Caco-2 (cell line): ENCODE results near the gene RPL28. TPM values are rescaled to one million over a fixed set of nuclear protein-coding genes. Genes with fewer than 3 reads are reported as not detected.

Experiments used
- BruUV-seq: library from RNA; stranded (reverse); fragments of 400-500 nt; replicated peaks from 2 replicates; lab custom pipeline; 2021; lab: Mats Ljungman, UMichigan
- CTCF ChIA-PET: fragments of 300-600 bp; sonication (Branson Sonifier 250); formaldehyde crosslinking; loops from one replicate; lab custom pipeline; 2022; ENCODE audit warnings: antibody characterized with exemption; lab: Charles Lee
- POLR2A ChIA-PET: fragments of 300-600 bp; sonication (Branson Sonifier 250); formaldehyde crosslinking; loops from one replicate; lab custom pipeline; 2022; ENCODE audit warnings: antibody characterized with exemption; lab: Charles Lee
- DNase-seq, 2 experiments: peaks; one replicate each; pipeline versions ENCODE4 v3.0.0 to v3.0.0-alpha.2; 2020 to 2022
- H3K27me3 ChIP-seq: replicated peaks from 2 replicates; pipeline ENCODE4 v1.6.0; 2011; ENCODE audit warnings: low read length; ENCODE audit not compliant: control insufficient read depth, insufficient read depth
- H3K36me3 ChIP-seq: 2 replicates; pipeline ENCODE4 v1.5.1; 2011; ENCODE audit warnings: low read length; ENCODE audit not compliant: control insufficient read depth, insufficient read depth
- H3K4me1 ChIP-seq: fragments of 250-450 bp; sonication (Bioruptor Pico); 2 replicates; pipeline ENCODE4 v1.5.1; 2020; ENCODE audit warnings: mild to moderate bottlenecking
- H3K4me3 ChIP-seq: 2 replicates; pipeline ENCODE4 v1.5.1; 2011; ENCODE audit warnings: low read depth, mild to moderate bottlenecking, control low read depth, low read length
- H3K9me3 ChIP-seq: fragments of 250-450 bp; sonication (Bioruptor Pico); 2 replicates; pipeline ENCODE4 v1.5.1; 2020; ENCODE audit warnings: mild to moderate bottlenecking, moderate library complexity
- H3K27ac Mint-ChIP-seq: one replicate; pipeline ENCODE4 v1.8.0; 2022; ENCODE audit warnings: mixed read lengths; ENCODE audit not compliant: unreplicated experiment
- H3K27me3 Mint-ChIP-seq: one replicate; pipeline ENCODE4 v1.8.0; 2022; ENCODE audit warnings: mixed read lengths; ENCODE audit not compliant: insufficient read depth, unreplicated experiment
- H3K36me3 Mint-ChIP-seq: one replicate; pipeline ENCODE4 v1.8.0; 2022; ENCODE audit warnings: mild to moderate bottlenecking, mixed read lengths; ENCODE audit not compliant: insufficient read depth, unreplicated experiment
- H3K4me1 Mint-ChIP-seq: one replicate; pipeline ENCODE4 v1.8.0; 2022; ENCODE audit warnings: low read depth, mixed read lengths; ENCODE audit not compliant: unreplicated experiment
- H3K4me3 Mint-ChIP-seq: one replicate; pipeline ENCODE4 v1.8.0; 2022; ENCODE audit warnings: mild to moderate bottlenecking, moderate library complexity, mixed read lengths; ENCODE audit not compliant: unreplicated experiment
- H3K9me3 Mint-ChIP-seq: one replicate; pipeline ENCODE4 v1.8.0; 2022; ENCODE audit warnings: mixed read lengths; ENCODE audit not compliant: unreplicated experiment
- CTCF ChIP-seq, 2 experiments: fragments of 200-600 bp in 1 of 2; IDR thresholded peaks; 1 replicate in 1 of 2; 2 replicates in 1 of 2; pipeline versions ENCODE4 v1.5.1 to v1.8.0; 2011 to 2022; ENCODE audit warnings: antibody characterized with exemption in 1 of 2, control low read depth in 1 of 2, inconsistent platforms in 1 of 2, low read depth in 1 of 2, low read length in 1 of 2, mild to moderate bottlenecking in 1 of 2, moderate library complexity in 1 of 2; ENCODE audit not compliant: insufficient read depth in 1 of 2, severe bottlenecking in 1 of 2, unreplicated experiment in 1 of 2
- intact Hi-C: fragments of 100-400 bp; cut with micrococcal nuclease; formaldehyde crosslinking; loops from one replicate; pipeline ENCODE4 v1.10.0; 2022; ENCODE audit not compliant: unreplicated experiment
- total RNA-seq: library from RNA; stranded (reverse); gene quantifications from 2 replicates; pipeline ENCODE4 v1.2.3, GENCODE V29; 2022

Gene RPL28
- total RNA-seq, 1 experiment from 2014 or later = 2,048 TPM

DNA sequence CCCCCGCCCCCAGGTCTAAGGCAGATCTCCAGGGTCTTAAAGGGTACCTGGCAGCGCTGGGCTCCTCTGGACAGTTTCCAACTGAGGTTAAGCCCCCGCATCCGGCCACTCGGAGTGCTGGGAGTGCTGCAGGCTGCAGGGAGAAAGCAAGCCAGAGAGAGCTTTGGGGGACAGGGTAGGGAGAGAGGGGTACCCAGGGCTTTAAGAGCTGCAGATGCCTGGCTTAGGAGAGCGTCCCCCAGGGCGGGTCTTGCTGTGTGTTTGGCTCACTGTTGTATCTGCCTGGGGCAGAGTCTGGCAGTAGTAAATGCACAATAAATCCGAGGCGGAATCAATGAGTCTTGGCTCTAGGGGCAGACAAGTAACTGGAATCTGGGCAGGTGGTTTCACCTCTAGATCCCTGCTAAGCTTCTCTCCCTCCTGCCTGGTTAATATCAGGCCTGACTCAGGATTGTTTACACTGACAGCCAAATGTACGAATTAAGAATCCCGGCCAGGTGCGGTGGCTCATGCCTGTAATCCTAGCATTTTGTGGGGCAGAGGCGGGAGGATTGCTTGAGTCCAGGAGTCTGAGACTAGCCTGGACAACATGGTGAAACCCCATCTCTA is 30.4 kb upstream of the RPL28 start:
- Mint-ChIP-seq H3K27me3 (peaks cover 15% of the 10 kb centered on the region), H3K36me3 (peaks cover 13% of the 10 kb centered on the region), H3K9me3 (no peaks in the 10 kb centered on the region), H3K4me3 (no peak overlapping the region), H3K27ac (no peak overlapping the region), H3K4me1 (peaks cover 9% of the 10 kb centered on the region)
- BruUV-seq = no TSS peak
- Histone ChIP-seq H3K4me1 (peaks cover 19% of the 10 kb centered on the region), H3K36me3 (no peaks in the 10 kb centered on the region), H3K9me3 (no peaks in the 10 kb centered on the region), H3K27me3 (peaks cover 5% of the 10 kb centered on the region), H3K4me3 (no peak overlapping the region)
- TF ChIP-seq CTCF (IDR thresholded peaks at IDR 0.05; ENCODE audit: insufficient read depth in 1 of 2, low read depth in 1 of 2, low read length in 1 of 2, severe bottlenecking in 1 of 2, unreplicated experiment in 1 of 2) = no peak
- no peak for DNase-seq
- ChIA-PET POLR2A (no interaction called here), CTCF (interaction anchor here (0.6 kb wide), 1 partner anchor 28 kb away, joined by 3 read pairs; the partner anchor contains the start of gene TMEM238)
- intact Hi-C loops = no loop called here

- no TSS peak for BruUV-seq
- no peaks in the 10 kb centered on the region for H3K9me3 Mint-ChIP-seq
- peaks cover 6% of the 10 kb centered on the region for H3K27me3 Mint-ChIP-seq
- H3K4me1 Mint-ChIP-seq = no peaks in the 10 kb centered on the region
- H3K36me3 Mint-ChIP-seq = peaks cover 6% of the 10 kb centered on the region
- ChIA-PET CTCF (no interaction called here), POLR2A (interaction anchor here (0.6 kb wide), 1 partner anchor 19 kb away, joined by 3 read pairs; no protein-coding TSS in a partner anchor)
- Histone ChIP-seq H3K27me3 (peaks cover under 1% of the 10 kb centered on the region), H3K36me3 (no peaks in the 10 kb centered on the region), H3K4me3 (no peak overlapping the region), H3K9me3 (no peaks in the 10 kb centered on the region), H3K4me1 (peaks cover 4% of the 10 kb centered on the region; the same call in 1 of the 2 replicates)
- no peak for DNase-seq
- intact Hi-C loops = no loop called here
- no peak overlapping the region for H3K4me3 Mint-ChIP-seq
- H3K27ac Mint-ChIP-seq = no peak overlapping the region
- TF ChIP-seq CTCF (IDR thresholded peaks at IDR 0.05; ENCODE audit: insufficient read depth in 1 of 2, low read depth in 1 of 2, low read length in 1 of 2, severe bottlenecking in 1 of 2, unreplicated experiment in 1 of 2) = no peak
Observed at GRCh38 chr19:55358493-55358892, 27.2 kb upstream of the RPL28 start.

DNA sequence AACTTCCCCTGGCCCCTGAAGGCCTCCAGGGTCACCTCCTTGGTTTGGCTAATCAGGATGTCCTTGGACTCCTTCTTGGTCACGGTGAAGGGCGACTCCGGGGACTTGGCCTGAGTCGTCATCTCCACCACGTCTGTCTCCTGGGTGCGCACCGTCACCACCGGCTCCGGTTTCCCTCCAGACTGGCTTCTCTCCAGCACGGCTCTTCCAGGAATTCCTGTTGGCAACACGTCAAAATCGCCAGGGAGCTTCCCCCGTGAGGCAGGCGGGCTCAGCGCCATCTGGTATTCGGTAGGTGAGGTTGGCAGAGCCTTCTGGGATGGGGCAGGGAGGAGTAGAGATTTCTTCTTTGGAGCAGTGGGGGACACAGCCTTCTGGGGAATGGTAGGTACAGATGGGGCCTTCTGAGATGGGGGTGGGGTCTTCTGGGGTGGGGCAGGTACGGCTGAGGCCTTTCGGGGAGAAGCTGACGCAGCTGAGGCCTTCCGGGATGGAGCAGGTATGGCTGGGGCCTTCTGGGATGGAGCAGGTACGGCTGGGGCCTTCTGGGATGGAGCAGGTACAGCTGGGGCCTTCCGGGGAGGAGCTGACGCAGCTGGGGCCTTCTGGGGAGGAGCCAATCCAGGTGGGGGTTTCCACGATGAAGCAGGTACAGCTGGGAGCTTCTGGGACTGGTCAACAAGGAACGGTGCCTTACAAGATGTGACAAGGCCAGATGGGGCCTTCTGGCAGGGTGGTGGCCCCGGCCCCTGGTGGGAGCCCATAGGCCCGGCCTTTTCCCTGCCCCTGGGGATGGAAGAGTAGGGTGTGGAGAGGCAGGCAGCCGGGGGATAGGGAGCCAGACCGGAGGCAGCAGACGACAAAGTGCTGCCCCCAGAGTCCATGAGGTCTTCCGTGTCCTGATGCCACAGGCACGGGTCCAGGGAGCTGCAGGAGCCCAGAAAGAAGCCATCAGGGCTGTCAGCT is 26.5 kb upstream of the RPL28 start:
- Mint-ChIP-seq H3K4me3 (no peak overlapping the region), H3K27ac (no peak overlapping the region), H3K4me1 (no peaks in the 10 kb centered on the region), H3K27me3 (peaks cover 6% of the 10 kb centered on the region), H3K9me3 (no peaks in the 10 kb centered on the region), H3K36me3 (no peaks in the 10 kb centered on the region)
- no peak for TF ChIP-seq CTCF (IDR thresholded peaks at IDR 0.05; ENCODE audit: insufficient read depth in 1 of 2, low read depth in 1 of 2, low read length in 1 of 2, severe bottlenecking in 1 of 2, unreplicated experiment in 1 of 2)
- CTCF ChIA-PET = no interaction called here
- Histone ChIP-seq H3K9me3 (no peaks in the 10 kb centered on the region), H3K4me3 (no peak overlapping the region), H3K36me3 (no peaks in the 10 kb centered on the region), H3K4me1 (0 out of 2 replicates have a peak, but pooled peaks cover 3% of the 10 kb centered on the region), H3K27me3 (no peaks in the 10 kb centered on the region)
- DNase-seq = no peak
- POLR2A ChIA-PET = interaction anchor here (1.3 kb wide), 1 partner anchor 20 kb away, joined by 6 read pairs; the partner anchor contains the start of gene KMT5C
- intact Hi-C loops = no loop called here
- BruUV-seq = no TSS peak
